ENCODE data around the gene FXYD4.

DNA sequence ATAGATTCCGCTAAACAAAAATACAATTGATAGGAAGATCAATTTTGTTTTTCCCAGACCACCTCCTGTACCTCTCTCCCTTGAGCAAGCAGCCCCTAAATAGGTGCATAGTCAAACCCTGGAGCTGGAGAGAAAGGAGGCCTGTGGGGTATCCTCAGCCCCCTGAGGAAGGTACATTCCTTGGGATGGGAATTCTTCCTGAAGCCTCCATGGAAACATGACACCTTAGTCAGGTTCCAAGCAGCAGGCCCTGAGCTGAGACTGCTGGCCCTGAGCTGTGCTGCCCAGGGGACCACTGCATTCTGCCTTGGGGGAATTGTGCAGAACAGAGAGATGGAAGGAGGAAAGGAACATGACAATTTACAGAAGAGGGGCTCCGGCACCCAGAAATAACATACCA is 30.2 kb downstream of the FXYD4 start:
- TF ChIP-seq, protein P1, sequence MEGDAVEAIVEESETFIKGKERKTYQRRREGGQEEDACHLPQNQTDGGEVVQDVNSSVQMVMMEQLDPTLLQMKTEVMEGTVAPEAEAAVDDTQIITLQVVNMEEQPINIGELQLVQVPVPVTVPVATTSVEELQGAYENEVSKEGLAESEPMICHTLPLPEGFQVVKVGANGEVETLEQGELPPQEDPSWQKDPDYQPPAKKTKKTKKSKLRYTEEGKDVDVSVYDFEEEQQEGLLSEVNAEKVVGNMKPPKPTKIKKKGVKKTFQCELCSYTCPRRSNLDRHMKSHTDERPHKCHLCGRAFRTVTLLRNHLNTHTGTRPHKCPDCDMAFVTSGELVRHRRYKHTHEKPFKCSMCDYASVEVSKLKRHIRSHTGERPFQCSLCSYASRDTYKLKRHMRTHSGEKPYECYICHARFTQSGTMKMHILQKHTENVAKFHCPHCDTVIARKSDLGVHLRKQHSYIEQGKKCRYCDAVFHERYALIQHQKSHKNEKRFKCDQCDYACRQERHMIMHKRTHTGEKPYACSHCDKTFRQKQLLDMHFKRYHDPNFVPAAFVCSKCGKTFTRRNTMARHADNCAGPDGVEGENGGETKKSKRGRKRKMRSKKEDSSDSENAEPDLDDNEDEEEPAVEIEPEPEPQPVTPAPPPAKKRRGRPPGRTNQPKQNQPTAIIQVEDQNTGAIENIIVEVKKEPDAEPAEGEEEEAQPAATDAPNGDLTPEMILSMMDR (conservative IDR thresholded peaks at IDR 0.05 in 1 of 2, IDR thresholded peaks at IDR 0.05 in 1 of 2; ENCODE audit: extremely low read depth in 1 of 2, insufficient read depth in 1 of 2, low read depth in 1 of 2, low read length in 2 of 2) = no peak
- TF ChIP-seq EZH2 (IDR thresholded peaks at IDR 0.05; ENCODE audit: borderline replicate concordance, low read length) = no peak

All from mammary epithelial cell (primary cell).